Skin of body (tissue), 2 donors: ENCODE measurements around the gene ASMTL. TPM values are rescaled to one million over a fixed set of nuclear protein-coding genes. Genes with fewer than 3 reads are reported as not detected.
"Not testable (repeated sequence)": the region's sequence is repeated elsewhere in the genome, so short reads cannot be mapped to it uniquely, and the experiment has no call there.

Experiments
- DNase-seq: peaks from one replicate; lab custom pipeline; 2025; lab: John Stamatoyannopoulos, UW
- total RNA-seq: library from RNA; depleted of rRNA; stranded (reverse); fragments of >200 nt; gene quantifications from one replicate; pipeline ENCODE4 v1.2.3, GENCODE V29; 2014

Gene ASMTL
- total RNA-seq, 1 donor from 2014 or later, result 10.2 TPM

DNA sequence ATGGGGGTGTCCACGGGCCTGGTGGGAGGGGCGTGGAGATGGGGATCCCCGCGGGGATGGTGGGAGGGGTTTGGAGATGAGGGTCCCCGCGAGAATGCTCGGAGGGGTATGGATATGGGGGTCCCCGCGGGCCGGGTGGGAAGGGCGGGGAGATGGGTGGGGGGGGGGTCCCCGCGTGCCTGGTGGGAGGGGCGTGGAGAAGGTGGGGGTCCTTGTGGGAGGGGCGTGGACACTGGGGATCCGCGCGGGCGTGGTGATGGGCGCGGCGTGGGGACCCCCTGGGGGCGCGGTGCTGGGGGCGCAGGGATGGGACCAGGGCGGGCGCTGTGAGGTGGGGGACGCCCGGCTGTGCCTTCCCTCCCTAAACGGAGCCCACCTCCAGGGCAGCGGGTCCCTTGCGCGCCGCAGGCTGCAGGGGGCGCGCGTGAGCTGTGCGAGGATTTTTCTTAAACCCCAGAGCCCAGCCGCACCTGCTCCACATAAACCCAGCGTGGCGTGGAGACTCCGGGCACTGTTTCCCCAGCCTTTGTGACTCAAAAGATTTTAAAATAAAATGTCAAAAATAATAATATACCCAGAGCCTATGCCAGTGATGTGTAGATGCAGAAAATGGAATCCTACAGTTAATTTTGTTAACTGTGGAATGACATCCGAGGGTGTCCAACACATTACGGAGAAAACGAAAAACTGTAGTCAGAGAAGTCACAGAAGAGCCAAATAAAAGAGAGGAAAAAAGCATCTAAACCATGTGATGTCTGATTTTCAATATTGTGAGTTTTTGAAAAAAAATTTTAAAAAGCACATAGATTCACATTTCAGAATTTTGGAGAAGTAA is 1.5 kb upstream of the ASMTL start:
- no peak for DNase-seq

DNA sequence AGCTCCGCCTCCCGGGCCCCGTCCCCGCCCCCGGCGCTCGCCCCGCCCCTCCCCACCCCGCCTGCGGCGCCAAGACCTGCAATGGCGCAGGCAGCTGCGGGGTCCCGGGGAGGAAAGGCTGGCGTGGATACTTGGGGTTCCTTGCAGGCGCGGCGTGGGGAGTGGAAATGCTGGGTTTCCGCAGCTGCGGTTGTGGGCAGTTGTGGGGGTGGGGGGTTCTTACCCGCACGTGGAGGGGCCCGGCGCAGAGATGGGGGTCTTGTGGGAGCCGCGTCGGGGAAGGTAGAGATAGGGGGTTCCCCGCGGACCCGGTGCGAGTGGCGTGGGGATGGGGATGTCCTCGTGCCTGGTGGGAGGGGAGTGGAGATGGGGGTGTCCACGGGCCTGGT is 680 bp upstream of the ASMTL start:
- no peak for DNase-seq

DNA sequence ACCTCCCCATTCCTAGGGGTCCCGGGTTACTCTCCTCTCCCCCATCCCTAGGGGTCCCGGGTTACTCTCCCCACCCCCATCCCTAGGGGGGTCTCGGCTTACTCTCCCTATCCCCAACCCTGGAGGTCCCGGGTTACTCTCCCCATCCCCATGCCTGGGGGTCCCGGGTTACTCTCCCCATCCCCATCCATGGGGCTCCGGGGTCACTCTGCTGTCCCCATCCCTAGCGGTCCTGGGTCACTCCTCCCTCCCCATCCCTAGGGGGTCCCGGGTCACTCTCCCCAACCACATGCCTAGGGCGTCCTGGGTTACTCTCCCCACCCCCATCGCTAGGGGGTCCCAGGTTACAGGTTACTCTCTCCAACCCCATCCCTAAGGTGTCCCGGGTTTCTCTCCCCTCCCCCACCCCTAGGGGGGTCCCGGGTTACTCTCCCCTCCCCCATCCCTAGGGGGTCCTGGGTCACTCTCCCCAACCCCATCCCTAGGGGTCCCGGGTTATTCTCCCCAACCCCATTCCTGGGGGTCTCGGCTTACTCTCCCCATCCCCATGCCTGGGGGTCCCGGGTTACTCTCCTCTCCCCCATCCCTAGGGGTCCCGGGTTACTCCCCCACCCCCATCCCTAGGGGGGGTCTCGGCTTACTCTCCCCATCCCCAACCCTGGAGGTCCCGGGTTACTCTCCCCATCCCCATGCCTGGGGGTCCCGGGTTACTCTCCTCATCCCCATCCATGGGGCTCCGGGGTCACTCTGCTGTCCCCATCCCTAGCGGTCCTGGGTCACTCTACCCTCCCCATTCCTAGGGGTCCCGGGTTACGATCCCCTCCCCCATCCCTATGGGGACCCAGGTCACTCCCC is 821 bp downstream of the ASMTL start:
- DNase-seq, result no peak

GRCh38 chrX:1451251-1451660 is 1.5 kb downstream of the ASMTL start:
- no peak for DNase-seq

GRCh38 chrX:1450361-1451161 is 2.1 kb downstream of the ASMTL start:
- DNase-seq, result no peak

GRCh38 chrX:1449823-1450149 is 2.9 kb downstream of the ASMTL start:
- no peak for DNase-seq

GRCh38 chrX:1449036-1449822 is 3.5 kb downstream of the ASMTL start:
- no peak for DNase-seq

- DNase-seq, result not testable (repeated sequence)
These were observed 4.1 kb downstream of the ASMTL start for GRCh38 chrX:1448573-1449001.

DNA sequence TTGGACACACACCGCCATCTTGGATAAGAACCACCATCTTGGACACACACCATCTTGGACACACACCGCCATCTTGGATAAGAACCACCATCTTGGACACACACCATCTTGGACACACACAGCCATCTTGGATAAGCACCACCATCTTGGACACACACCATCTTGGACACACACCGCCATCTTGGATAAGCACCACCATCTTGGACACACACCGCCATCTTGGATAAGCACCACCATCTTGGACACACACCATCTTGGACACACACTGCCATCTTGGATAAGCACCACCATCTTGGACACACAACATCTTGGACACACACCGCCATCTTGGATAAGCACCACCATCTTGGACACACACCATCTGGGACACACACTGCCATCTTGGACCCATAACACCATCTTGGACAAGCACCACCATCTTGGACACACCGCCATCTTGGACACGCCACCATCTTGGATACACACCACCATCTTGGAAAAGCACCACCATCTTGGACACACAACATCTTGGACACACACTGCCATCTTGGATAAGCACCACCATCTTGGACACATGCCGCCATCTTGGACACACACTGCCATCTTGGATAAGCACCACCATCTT is 4.6 kb downstream of the ASMTL start:
- DNase-seq, result not testable (repeated sequence)

GRCh38 chrX:1446984-1447968 is 5.4 kb downstream of the ASMTL start:
- not testable (repeated sequence) for DNase-seq

DNA sequence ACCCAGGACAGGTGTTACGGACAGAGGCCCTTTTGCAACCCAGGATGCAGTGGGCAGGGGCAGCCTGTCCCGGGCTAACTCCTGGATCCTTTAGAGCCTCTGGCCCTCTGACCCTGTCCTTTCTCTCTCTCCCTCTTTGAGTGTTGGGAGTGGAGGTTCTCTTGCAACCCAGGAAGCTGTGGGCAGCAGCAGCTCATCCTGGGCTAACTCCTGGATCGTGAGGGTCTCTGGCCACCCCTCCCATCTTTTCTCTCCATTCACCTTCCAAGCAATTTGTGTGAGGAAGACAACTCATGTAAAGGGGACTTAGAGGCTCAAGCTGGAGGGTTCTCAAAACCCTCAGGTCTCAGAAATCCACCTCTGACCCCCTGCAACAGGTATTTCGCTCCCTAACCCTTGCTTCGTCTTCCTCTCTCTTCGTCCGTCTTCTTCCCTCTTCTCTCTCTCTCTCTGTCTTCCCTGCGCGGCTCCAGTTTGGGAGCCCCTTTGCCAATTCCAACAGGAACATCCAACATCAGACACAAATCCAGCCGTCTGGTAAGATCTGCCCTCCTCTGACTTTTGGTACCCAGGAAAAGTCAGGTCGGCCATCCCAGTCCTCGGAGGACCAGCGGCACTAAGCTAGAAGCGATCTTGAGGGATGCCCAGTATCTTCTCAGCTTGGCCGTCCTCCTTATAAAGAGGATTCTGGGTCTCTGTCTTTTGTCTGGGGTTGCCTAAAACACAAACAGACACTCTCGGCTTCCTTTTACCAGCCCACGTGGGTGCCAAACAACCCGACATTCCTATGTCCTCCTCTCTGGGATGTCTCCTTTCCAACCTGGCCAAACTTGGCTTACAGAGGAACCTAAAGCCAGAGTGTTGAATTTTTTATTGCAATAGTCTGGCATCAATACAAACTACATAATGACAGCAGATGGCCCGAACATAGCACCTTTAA is 7.9 kb downstream of the ASMTL start:
- no peak for DNase-seq

DNA sequence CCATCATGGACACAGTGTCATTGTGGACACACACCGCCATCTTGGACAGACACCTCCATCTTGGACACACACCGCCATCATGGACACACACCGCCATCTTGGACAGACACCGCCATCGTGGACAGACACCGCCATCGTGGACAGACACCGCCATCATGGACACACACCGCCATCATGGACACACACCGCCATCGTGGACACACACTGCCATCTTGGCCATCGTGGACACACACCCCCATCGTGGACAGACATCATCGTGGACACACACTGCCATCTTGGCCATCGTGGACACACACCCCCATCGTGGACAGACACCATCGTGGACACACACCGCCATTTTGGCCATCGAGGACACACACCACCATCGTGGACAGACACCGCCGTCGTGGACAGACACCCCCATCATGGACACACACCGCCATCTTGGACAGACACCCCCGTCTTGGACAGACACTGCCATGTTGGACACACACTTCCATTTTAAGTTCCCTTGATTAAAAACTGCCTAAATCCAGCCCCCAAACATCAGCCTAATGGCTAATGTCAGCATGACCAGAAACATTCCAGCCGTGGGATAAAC is 9.1 kb downstream of the ASMTL start:
- DNase-seq, result no peak

- no peak for DNase-seq
These were observed 9.9 kb downstream of the ASMTL start for GRCh38 chrX:1442724-1443367.

GRCh38 chrX:1442016-1442665 is 10.6 kb downstream of the ASMTL start:
- no peak for DNase-seq

DNA sequence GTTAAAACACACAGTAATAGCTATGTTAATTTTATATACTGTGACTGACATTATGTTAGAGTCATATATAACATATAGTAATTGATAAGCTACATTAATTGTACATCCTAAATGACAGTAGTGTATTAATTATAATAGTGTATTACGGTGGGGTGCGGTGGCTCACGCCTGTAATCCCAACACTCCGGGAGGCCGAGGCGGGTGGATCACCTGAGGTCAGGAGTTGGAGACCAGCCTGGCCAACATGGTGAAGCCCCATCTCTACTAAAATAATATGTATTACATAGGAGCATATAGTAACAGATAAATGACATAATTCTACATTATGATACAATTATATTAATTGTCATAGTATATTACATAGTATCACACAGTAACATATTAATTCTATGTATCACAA is 12.2 kb downstream of the ASMTL start:
- DNase-seq, result no peak

GRCh38 chrX:1435241-1435895 is 17.3 kb downstream of the ASMTL start:
- no peak for DNase-seq
